CD1c-positive myeloid dendritic cell (primary cell): ENCODE data around the gene NPSR1.
"Not testable (repeated sequence)": the region's sequence is repeated elsewhere in the genome, so short reads cannot be mapped to it uniquely, and the experiment has no call there.

ENCODE experiments used
- DNase-seq: peaks from one replicate; pipeline ENCODE4 v3.0.0-alpha.2; 2016; ENCODE audit errors: extremely low spot score

Gene NPSR1

GRCh38 chr7:34869057-34869456 is 211.0 kb downstream of the NPSR1 start:
- DNase-seq: no peak

- DNase-seq: not testable (repeated sequence)
Measured at GRCh38 chr7:34870041-34870440, 212.0 kb downstream of the NPSR1 start.

- DNase-seq: not testable (repeated sequence)
Measured at GRCh38 chr7:34874329-34874728, 216.3 kb downstream of the NPSR1 start.

- DNase-seq: no peak
Measured at GRCh38 chr7:34875481-34875880, 217.5 kb downstream of the NPSR1 start.

GRCh38 chr7:34878944-34879735 is 221.1 kb downstream of the NPSR1 start:
- DNase-seq: not testable (repeated sequence)

- DNase-seq: no peak
Measured at GRCh38 chr7:34879871-34880270, 221.9 kb downstream of the NPSR1 start.

- not testable (repeated sequence) for DNase-seq
Measured at GRCh38 chr7:34883855-34884254, 225.8 kb downstream of the NPSR1 start.

GRCh38 chr7:34886856-34887255 is 228.8 kb downstream of the NPSR1 start:
- no peak for DNase-seq

- no peak for DNase-seq
Measured at GRCh38 chr7:34889951-34890350, 231.9 kb downstream of the NPSR1 start.

- DNase-seq: no peak
Measured at GRCh38 chr7:34895202-34895601, 237.2 kb downstream of the NPSR1 start.
